Liver (tissue), 9 donors: ENCODE data around the gene CCNY. TPM values are rescaled to one million over a fixed set of nuclear protein-coding genes. Genes with fewer than 3 reads are reported as not detected.

ENCODE experiments used
- DNase-seq: peaks from one replicate; pipeline ENCODE4 v3.0.0-alpha.2; 2017; ENCODE audit warnings: low spot score
- H3K27ac ChIP-seq, 2 donors: one replicate each; pipeline ENCODE4 v1.7.0; 2013; ENCODE audit warnings: inconsistent platforms in 2 of 2, low read length in 2 of 2, control low read depth in 1 of 2, low read depth in 1 of 2, mild to moderate bottlenecking in 1 of 2
- H3K27me3 ChIP-seq, 4 donors: one replicate each; pipeline versions ENCODE4 v1.6.1 to v1.7.0; 2013; ENCODE audit warnings: low read length in 3 of 4, inconsistent platforms in 1 of 4, mild to moderate bottlenecking in 1 of 4, moderate library complexity in 1 of 4; ENCODE audit not compliant: control insufficient read depth in 4 of 4, insufficient read depth in 4 of 4
- H3K36me3 ChIP-seq, 4 donors: one replicate each; pipeline versions ENCODE4 v1.6.1 to v1.7.0; 2013; ENCODE audit warnings: low read length in 3 of 4, mild to moderate bottlenecking in 3 of 4, low read depth in 1 of 4, moderate library complexity in 1 of 4; ENCODE audit not compliant: control insufficient read depth in 4 of 4, insufficient read depth in 3 of 4
- H3K4me1 ChIP-seq, 4 donors: one replicate each; pipeline versions ENCODE4 v1.6.1 to v1.7.0; 2013; ENCODE audit warnings: low read length in 3 of 4, mild to moderate bottlenecking in 3 of 4, moderate library complexity in 1 of 4; ENCODE audit not compliant: control insufficient read depth in 4 of 4, insufficient read depth in 4 of 4
- H3K4me3 ChIP-seq, 3 donors: one replicate each; pipeline versions ENCODE4 v1.6.1 to v1.7.0; 2013; ENCODE audit warnings: low read length in 3 of 3, control low read depth in 1 of 3, low read depth in 1 of 3, mild to moderate bottlenecking in 1 of 3
- H3K9ac ChIP-seq, 2 donors: one replicate each; pipeline ENCODE4 v1.7.0; 2013; ENCODE audit warnings: low read length in 2 of 2, mild to moderate bottlenecking in 2 of 2, moderate library complexity in 2 of 2, control low read depth in 1 of 2, low read depth in 1 of 2
- H3K9me3 ChIP-seq, 4 donors: one replicate each; pipeline versions ENCODE4 v1.6.1 to v1.7.0; 2013; ENCODE audit warnings: low read length in 3 of 4; ENCODE audit not compliant: control insufficient read depth in 4 of 4
- CTCF ChIP-seq: fragments of 150-350 bp; IDR thresholded peaks from 2 replicates; pipeline ENCODE4 v1.5.1; 2017; ENCODE audit warnings: improper control_type of control experiment, low read depth, low read length; ENCODE audit not compliant: missing input control
- EGR1 ChIP-seq, 2 donors: IDR thresholded peaks; 2 replicates each; pipeline ENCODE4 v1.6.1; 2016 to 2018; ENCODE audit warnings: antibody characterized with exemption in 2 of 2, low read depth in 2 of 2
- FOXA2 ChIP-seq: IDR thresholded peaks from 2 replicates; pipeline ENCODE4 v1.6.1; 2016; ENCODE audit warnings: antibody characterized with exemption
- HNF4G ChIP-seq: IDR thresholded peaks from 2 replicates; pipeline ENCODE4 v1.6.1; 2016; ENCODE audit warnings: antibody characterized with exemption
- JUND ChIP-seq, 2 donors: IDR thresholded peaks; 2 replicates each; pipeline ENCODE4 v1.6.1; 2016; ENCODE audit warnings: antibody characterized with exemption in 2 of 2
- NR2F2 ChIP-seq: IDR thresholded peaks from 2 replicates; pipeline ENCODE4 v1.6.1; 2016; ENCODE audit warnings: antibody characterized with exemption
- RAD21 ChIP-seq, 2 donors: IDR thresholded peaks; 2 replicates each; pipeline ENCODE4 v1.6.1; 2016; ENCODE audit warnings: antibody characterized with exemption in 2 of 2, mild to moderate bottlenecking in 2 of 2
- RXRA ChIP-seq, 2 donors: IDR thresholded peaks; 2 replicates each; pipeline ENCODE4 v1.6.1; 2017 to 2018; ENCODE audit warnings: antibody characterized with exemption in 2 of 2, mild to moderate bottlenecking in 1 of 2
- SP1 ChIP-seq: IDR thresholded peaks from 2 replicates; pipeline ENCODE4 v1.6.1; 2018; ENCODE audit warnings: antibody characterized with exemption, mild to moderate bottlenecking
- TAF1 ChIP-seq: conservative IDR thresholded peaks from 2 replicates; pipeline ENCODE4 v1.6.1; 2016; ENCODE audit warnings: antibody characterized with exemption, mild to moderate bottlenecking
- YY1 ChIP-seq: IDR thresholded peaks from 2 replicates; pipeline ENCODE4 v1.6.1; 2016; ENCODE audit warnings: antibody characterized with exemption, mild to moderate bottlenecking
- ZBTB33 ChIP-seq: IDR thresholded peaks from 2 replicates; pipeline ENCODE4 v1.6.1; 2016; ENCODE audit warnings: antibody characterized with exemption
- WGBS: extraction: QIAGEN DNeasy Blood & Tissue Kit; methylation state at CpG from one replicate; pipeline ENCODE4 v1.1.7; 2013; 5-methylcytosine and 5-hydroxymethylcytosine counted together
- polyA plus RNA-seq, 2 donors: library from polyadenylated mRNA; stranded (reverse) in 1 of 2; unstranded in 1 of 2; fragments of 200-250 nt in 1 of 2; fragments of >200 nt in 1 of 2; fragmentation: Nextera tagmentation in 1 of 2; extraction: Ambion mirVana in 1 of 2; gene quantifications; one replicate each; pipeline versions ENCODE4 v1.2.1 to v1.2.3, GENCODE V29; 2013 to 2015
- total RNA-seq, 2 donors: library from RNA; depleted of rRNA; stranded (reverse); fragments of >200 nt; gene quantifications; one replicate each; pipeline ENCODE4 v1.2.3, GENCODE V29; 2014
- TF ChIP-seq, protein P1 (sequence below): IDR thresholded peaks from 2 replicates; pipeline ENCODE4 v1.6.1; 2016; ENCODE audit warnings: antibody characterized with exemption
- TF ChIP-seq, protein P2 (sequence below): IDR thresholded peaks from 2 replicates; pipeline ENCODE4 v1.6.1; 2016; ENCODE audit warnings: antibody characterized with exemption
- donor health status: healthy.
- donor health status: healthy.
- donor health status: healthy.
- donor health status: healthy.
- donor health status: healthy.

Gene CCNY
- total and polyA plus RNA-seq, 4 donors: 17.6 to 38.4 (median 21.8) TPM

DNA sequence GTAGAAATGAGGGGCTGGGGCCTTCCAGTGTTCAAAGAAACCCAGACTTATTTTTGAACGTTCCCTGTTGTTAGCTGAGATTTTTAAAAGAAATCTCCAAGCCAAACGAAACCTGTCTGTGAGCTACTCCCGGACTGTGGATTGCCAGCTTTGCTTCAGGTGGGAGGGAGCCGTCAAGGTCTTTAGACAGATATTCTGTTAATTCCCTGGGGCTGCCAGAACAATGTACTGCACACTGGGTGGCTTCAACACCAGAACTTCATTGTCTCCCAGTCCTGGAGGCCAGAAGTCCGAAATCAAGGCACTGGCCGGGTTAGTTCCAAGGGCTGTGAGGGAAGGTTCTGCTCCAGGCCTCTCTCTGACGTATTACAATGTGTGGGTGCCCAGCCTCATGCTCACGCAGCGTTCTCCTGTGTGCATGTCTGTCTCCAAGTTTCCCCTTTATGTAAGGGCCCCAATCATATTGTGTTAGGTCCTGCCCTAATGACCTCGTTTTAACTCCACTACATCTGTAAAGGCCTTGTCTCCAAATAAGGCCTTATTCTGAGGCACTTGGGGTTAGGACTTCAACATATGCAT is 208.9 kb downstream of the CCNY start:
- TF ChIP-seq HNF4G: no peak
- no peak for TF ChIP-seq RAD21 (IDR thresholded peaks at IDR 0.05)
- TF ChIP-seq, protein P1, sequence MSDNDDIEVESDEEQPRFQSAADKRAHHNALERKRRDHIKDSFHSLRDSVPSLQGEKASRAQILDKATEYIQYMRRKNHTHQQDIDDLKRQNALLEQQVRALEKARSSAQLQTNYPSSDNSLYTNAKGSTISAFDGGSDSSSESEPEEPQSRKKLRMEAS: no peak
- no peak for TF ChIP-seq CTCF
- TF ChIP-seq, protein P2, sequence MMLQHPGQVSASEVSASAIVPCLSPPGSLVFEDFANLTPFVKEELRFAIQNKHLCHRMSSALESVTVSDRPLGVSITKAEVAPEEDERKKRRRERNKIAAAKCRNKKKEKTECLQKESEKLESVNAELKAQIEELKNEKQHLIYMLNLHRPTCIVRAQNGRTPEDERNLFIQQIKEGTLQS: no peak
- no peak for TF ChIP-seq NR2F2
- H3K27me3 ChIP-seq: no peaks in the 10 kb centered on the region
- 97% methylated on average over 10 of the region's 10 CpGs for WGBS
- no peaks in the 10 kb centered on the region for H3K4me1 ChIP-seq
- no peak overlapping the region for H3K9ac ChIP-seq
- no peak overlapping the region for H3K27ac ChIP-seq
- no peaks in the 10 kb centered on the region for H3K9me3 ChIP-seq
- H3K4me3 ChIP-seq: no peak overlapping the region
- no peak for DNase-seq
- peaks cover 2 to 13% (median 4%) of the 10 kb centered on the region in 4 donors for H3K36me3 ChIP-seq

- H3K9me3 ChIP-seq: no peaks in the 10 kb centered on the region
- no peak overlapping the region for H3K9ac ChIP-seq
- H3K4me1 ChIP-seq: no peaks in the 10 kb centered on the region
- TF ChIP-seq SP1 (no peak), ZBTB33 (no peak), RXRA (IDR thresholded peaks at IDR 0.05) (no peak), TAF1 (no peak), JUND (IDR thresholded peaks at IDR 0.05) (no peak)
- TF ChIP-seq, protein P1: no peak
- peaks cover 2 to 15% (median 4%) of the 10 kb centered on the region in 4 donors for H3K36me3 ChIP-seq
- 88% methylated on average over 6 of the region's 6 CpGs for WGBS
- H3K27ac ChIP-seq: no peak overlapping the region
- no peak for DNase-seq
- no peak overlapping the region for H3K4me3 ChIP-seq
- no peaks in the 10 kb centered on the region for H3K27me3 ChIP-seq
Measured at GRCh38 chr10:35545878-35546590, 209.7 kb downstream of the CCNY start.

- Histone ChIP-seq H3K36me3 (peaks cover 2 to 12% (median 4%) of the 10 kb centered on the region in 4 donors), H3K4me1 (no peaks in the 10 kb centered on the region), H3K27me3 (no peaks in the 10 kb centered on the region), H3K27ac (no peak overlapping the region), H3K4me3 (no peak overlapping the region), H3K9me3 (no peaks in the 10 kb centered on the region), H3K9ac (no peak overlapping the region)
- DNase-seq: no peak
- TF ChIP-seq FOXA2: no peak
- no peak for TF ChIP-seq YY1
- TF ChIP-seq CTCF: no peak
- no peak for TF ChIP-seq EGR1 (IDR thresholded peaks at IDR 0.05; ENCODE audit: low read depth in 2 of 2)
- no peak for TF ChIP-seq NR2F2
- TF ChIP-seq RAD21 (IDR thresholded peaks at IDR 0.05): no peak
- no peak for TF ChIP-seq SP1
- WGBS: 97% methylated on average over 4 of the region's 4 CpGs
Measured at GRCh38 chr10:35546824-35547225, 210.5 kb downstream of the CCNY start.
